HepG2 (cell line): ENCODE measurements around the gene TNP2. TPM values are rescaled to one million over a fixed set of nuclear protein-coding genes. Genes with fewer than 3 reads are reported as not detected.
A peak's percentile ranks its signal among the peaks of the same experiment; 100 is the strongest.

Experiments used
- ADNP ChIP-seq: sonication (generic); formaldehyde crosslinking; IDR thresholded peaks from 2 replicates; pipeline ENCODE4 v1.4.0; 2020; ENCODE audit warnings: missing genetic modification reagents
- AGO1 ChIP-seq: fragments of 200-400 bp; formaldehyde crosslinking; IDR thresholded peaks from 2 replicates; pipeline ENCODE4 v1.6.1; 2017; ENCODE audit warnings: mild to moderate bottlenecking, low read depth, low read length, moderate library complexity; ENCODE audit not compliant: poor library complexity, severe bottlenecking
- ARNT ChIP-seq: fragments of 450-650 bp; IDR thresholded peaks from 2 replicates; pipeline ENCODE4 v1.6.1; 2017
- BCLAF1 ChIP-seq: fragments of 450-650 bp; IDR thresholded peaks from 2 replicates; pipeline ENCODE4 v1.6.1; 2017; ENCODE audit warnings: mild to moderate bottlenecking
- HDAC2 ChIP-seq: sonication (generic); formaldehyde crosslinking; IDR thresholded peaks from 2 replicates; pipeline ENCODE4 v1.4.0; 2020; ENCODE audit warnings: missing genetic modification reagents
- KDM6A ChIP-seq: IDR thresholded peaks from 2 replicates; pipeline ENCODE4 v1.6.1; 2016; ENCODE audit warnings: low read depth
- PHF20 ChIP-seq: sonication (generic); formaldehyde crosslinking; IDR thresholded peaks from 2 replicates; pipeline ENCODE4 v1.5.0; 2020; ENCODE audit warnings: mild to moderate bottlenecking, missing genetic modification reagents
- SIN3B ChIP-seq: fragments of 150-350 bp; IDR thresholded peaks from 2 replicates; pipeline ENCODE4 v1.6.1; 2014; ENCODE audit warnings: low read length
- THAP11 ChIP-seq: IDR thresholded peaks from 2 replicates; pipeline ENCODE4 v1.6.1; 2016; ENCODE audit warnings: missing biosample characterization, missing genetic modification reagents
- ZBTB7A ChIP-seq: sonication (generic); formaldehyde crosslinking; IDR thresholded peaks from 2 replicates; pipeline ENCODE4 v1.8.0; 2022; ENCODE audit warnings: mild to moderate bottlenecking, missing genetic modification reagents
- ZNF12 ChIP-seq: sonication (generic); formaldehyde crosslinking; IDR thresholded peaks from 2 replicates; pipeline ENCODE4 v1.5.0; 2020; ENCODE audit warnings: missing genetic modification reagents
- ZNF230 ChIP-seq: sonication (generic); formaldehyde crosslinking; IDR thresholded peaks from 2 replicates; pipeline ENCODE4 v1.4.0; 2020; ENCODE audit warnings: mild to moderate bottlenecking, missing genetic modification reagents
- ZNF496 ChIP-seq: sonication (generic); formaldehyde crosslinking; IDR thresholded peaks from 2 replicates; pipeline ENCODE4 v1.8.1; 2023; ENCODE audit warnings: mild to moderate bottlenecking, moderate library complexity, missing genetic modification reagents; ENCODE audit not compliant: insufficient replicate concordance
- ZNF530 ChIP-seq: sonication (generic); formaldehyde crosslinking; IDR thresholded peaks from 2 replicates; pipeline ENCODE4 v1.5.0; 2020; ENCODE audit warnings: low read depth, mild to moderate bottlenecking, missing genetic modification reagents
- ZNF552 ChIP-seq: sonication (generic); formaldehyde crosslinking; IDR thresholded peaks from 2 replicates; pipeline ENCODE4 v1.9.0; 2022; ENCODE audit warnings: missing genetic modification reagents, mild to moderate bottlenecking, borderline replicate concordance
- ZNF572 ChIP-seq: sonication (generic); formaldehyde crosslinking; IDR thresholded peaks from 2 replicates; pipeline ENCODE4 v1.5.1; 2020; ENCODE audit warnings: mild to moderate bottlenecking, missing genetic modification reagents
- ZNF660 ChIP-seq: sonication (generic); formaldehyde crosslinking; IDR thresholded peaks from 2 replicates; pipeline ENCODE4 v1.5.1; 2020; ENCODE audit warnings: mild to moderate bottlenecking, low read depth, missing genetic modification reagents, borderline replicate concordance
- ZNF766 ChIP-seq: sonication (generic); formaldehyde crosslinking; IDR thresholded peaks from 2 replicates; pipeline ENCODE4 v1.5.0; 2020; ENCODE audit warnings: missing genetic modification reagents, borderline replicate concordance
- ZNF790 ChIP-seq: sonication (generic); formaldehyde crosslinking; IDR thresholded peaks from 2 replicates; pipeline ENCODE4 v1.8.0; 2022; ENCODE audit warnings: missing genetic modification reagents, mild to moderate bottlenecking, borderline replicate concordance
- polyA plus RNA-seq, 8 experiments: library from polyadenylated mRNA; depleted of rRNA in 3 of 8; stranded (reverse) in 7 of 8; unstranded in 1 of 8; fragments of >200 nt; fragmentation: Illumina TruSeq in 4 of 8; extraction: Trizol in 4 of 8; gene quantifications; 2 replicates each; pipeline versions ENCODE4 v1.2.1 to v1.2.3, GENCODE V29; 2011 to 2016; ENCODE audit warnings: low read depth in 4 of 8, missing spikeins in 1 of 8, mixed read lengths in 1 of 8; ENCODE audit not compliant: insufficient read depth in 1 of 8
- total RNA-seq, 5 experiments: library from RNA; depleted of rRNA; stranded (reverse); fragments of >200 nt; fragmentation: Illumina TruSeq; extraction: Trizol; gene quantifications; 2 replicates each; pipeline ENCODE4 v1.2.3, GENCODE V29; 2016; ENCODE audit warnings: low read depth in 1 of 5
- TF ChIP-seq, protein P1 (sequence below): sonication (generic); formaldehyde crosslinking; IDR thresholded peaks from 2 replicates; pipeline ENCODE4 v1.4.0; 2020; ENCODE audit warnings: mild to moderate bottlenecking, missing genetic modification reagents, borderline replicate concordance
- TF ChIP-seq, protein P2 (sequence below): sonication (generic); formaldehyde crosslinking; IDR thresholded peaks from 2 replicates; pipeline ENCODE4 v1.4.0; 2020; ENCODE audit warnings: missing genetic modification reagents
- TF ChIP-seq, protein P3 (sequence below): sonication (generic); formaldehyde crosslinking; IDR thresholded peaks from 2 replicates; pipeline ENCODE4; 2020; ENCODE audit warnings: missing genetic modification reagents, mild to moderate bottlenecking, borderline replicate concordance

TNP2 gene
- total and polyA plus RNA-seq, 2 of the 13 experiments (the other 11 are each of a cell fraction or from before 2014, with no cell fraction given), result not detected

- no peak for TF ChIP-seq ADNP
- no peak for TF ChIP-seq ZNF530 (CRISPR knock-in tag)
- no peak for TF ChIP-seq ZNF790
- TF ChIP-seq HDAC2 (CRISPR knock-in tag), result no peak
- TF ChIP-seq, protein P1, sequence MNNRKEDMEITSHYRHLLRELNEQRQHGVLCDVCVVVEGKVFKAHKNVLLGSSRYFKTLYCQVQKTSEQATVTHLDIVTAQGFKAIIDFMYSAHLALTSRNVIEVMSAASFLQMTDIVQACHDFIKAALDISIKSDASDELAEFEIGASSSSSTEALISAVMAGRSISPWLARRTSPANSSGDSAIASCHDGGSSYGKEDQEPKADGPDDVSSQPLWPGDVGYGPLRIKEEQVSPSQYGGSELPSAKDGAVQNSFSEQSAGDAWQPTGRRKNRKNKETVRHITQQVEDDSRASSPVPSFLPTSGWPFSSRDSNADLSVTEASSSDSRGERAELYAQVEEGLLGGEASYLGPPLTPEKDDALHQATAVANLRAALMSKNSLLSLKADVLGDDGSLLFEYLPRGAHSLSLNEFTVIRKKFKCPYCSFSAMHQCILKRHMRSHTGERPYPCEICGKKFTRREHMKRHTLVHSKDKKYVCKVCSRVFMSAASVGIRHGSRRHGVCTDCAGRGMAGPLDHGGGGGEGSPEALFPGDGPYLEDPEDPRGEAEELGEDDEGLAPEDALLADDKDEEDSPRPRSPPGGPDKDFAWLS (CRISPR knock-in tag), result no peak
- TF ChIP-seq, protein P2, sequence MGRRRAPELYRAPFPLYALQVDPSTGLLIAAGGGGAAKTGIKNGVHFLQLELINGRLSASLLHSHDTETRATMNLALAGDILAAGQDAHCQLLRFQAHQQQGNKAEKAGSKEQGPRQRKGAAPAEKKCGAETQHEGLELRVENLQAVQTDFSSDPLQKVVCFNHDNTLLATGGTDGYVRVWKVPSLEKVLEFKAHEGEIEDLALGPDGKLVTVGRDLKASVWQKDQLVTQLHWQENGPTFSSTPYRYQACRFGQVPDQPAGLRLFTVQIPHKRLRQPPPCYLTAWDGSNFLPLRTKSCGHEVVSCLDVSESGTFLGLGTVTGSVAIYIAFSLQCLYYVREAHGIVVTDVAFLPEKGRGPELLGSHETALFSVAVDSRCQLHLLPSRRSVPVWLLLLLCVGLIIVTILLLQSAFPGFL (CRISPR knock-in tag), result no peak
- TF ChIP-seq KDM6A (CRISPR knock-in tag), result peak; percentile 20; the same call in 1 of the 2 replicates
- TF ChIP-seq BCLAF1, result no peak
- no peak; the same call in 1 of the 2 replicates for TF ChIP-seq ZNF552 (CRISPR knock-in tag)
- TF ChIP-seq ZNF230, result 0 out of 2 replicates have a peak, but pooled peaks have one; percentile 19
- no peak for TF ChIP-seq ZBTB7A
- peak; percentile 57; the same call in 1 of the 2 replicates for TF ChIP-seq ZNF572 (CRISPR knock-in tag)
- no peak for TF ChIP-seq ZNF766 (CRISPR knock-in tag)
- no peak for TF ChIP-seq PHF20 (CRISPR knock-in tag)
- TF ChIP-seq ZNF660 (CRISPR knock-in tag), result no peak
- no peak for TF ChIP-seq AGO1
- TF ChIP-seq ARNT, result no peak
- TF ChIP-seq ZNF496, result no peak
- no peak for TF ChIP-seq SIN3B
- TF ChIP-seq THAP11 (CRISPR knock-in tag), result no peak
- no peak for TF ChIP-seq ZNF12
- TF ChIP-seq, protein P3, sequence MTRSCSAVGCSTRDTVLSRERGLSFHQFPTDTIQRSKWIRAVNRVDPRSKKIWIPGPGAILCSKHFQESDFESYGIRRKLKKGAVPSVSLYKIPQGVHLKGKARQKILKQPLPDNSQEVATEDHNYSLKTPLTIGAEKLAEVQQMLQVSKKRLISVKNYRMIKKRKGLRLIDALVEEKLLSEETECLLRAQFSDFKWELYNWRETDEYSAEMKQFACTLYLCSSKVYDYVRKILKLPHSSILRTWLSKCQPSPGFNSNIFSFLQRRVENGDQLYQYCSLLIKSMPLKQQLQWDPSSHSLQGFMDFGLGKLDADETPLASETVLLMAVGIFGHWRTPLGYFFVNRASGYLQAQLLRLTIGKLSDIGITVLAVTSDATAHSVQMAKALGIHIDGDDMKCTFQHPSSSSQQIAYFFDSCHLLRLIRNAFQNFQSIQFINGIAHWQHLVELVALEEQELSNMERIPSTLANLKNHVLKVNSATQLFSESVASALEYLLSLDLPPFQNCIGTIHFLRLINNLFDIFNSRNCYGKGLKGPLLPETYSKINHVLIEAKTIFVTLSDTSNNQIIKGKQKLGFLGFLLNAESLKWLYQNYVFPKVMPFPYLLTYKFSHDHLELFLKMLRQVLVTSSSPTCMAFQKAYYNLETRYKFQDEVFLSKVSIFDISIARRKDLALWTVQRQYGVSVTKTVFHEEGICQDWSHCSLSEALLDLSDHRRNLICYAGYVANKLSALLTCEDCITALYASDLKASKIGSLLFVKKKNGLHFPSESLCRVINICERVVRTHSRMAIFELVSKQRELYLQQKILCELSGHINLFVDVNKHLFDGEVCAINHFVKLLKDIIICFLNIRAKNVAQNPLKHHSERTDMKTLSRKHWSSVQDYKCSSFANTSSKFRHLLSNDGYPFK (CRISPR knock-in tag), result no peak
These were observed 4.7 kb upstream of the TNP2 start (continued) for GRCh38 chr16:11273721-11274324.
